DLD1 (cell line): ENCODE measurements around the gene NBDY.

Source experiments
- in situ Hi-C: cut with HindIII; loops from 2 replicates; pipeline ENCODE4 v1.10.0; 2017; ENCODE audit warnings: low sequenced_read_pairs

The NBDY gene

GRCh38 chrX:56784666-56785065 is 55.6 kb downstream of the NBDY start:
- in situ Hi-C loops: no loop called here

- in situ Hi-C loops: no loop called here
Measured at GRCh38 chrX:56785442-56785841, 56.4 kb downstream of the NBDY start.

- in situ Hi-C loops: no loop called here
Measured at GRCh38 chrX:56786889-56787733, 58.1 kb downstream of the NBDY start.

- in situ Hi-C loops: no loop called here
Measured at GRCh38 chrX:56787734-56788152, 58.7 kb downstream of the NBDY start.

GRCh38 chrX:56788229-56788628 is 59.2 kb downstream of the NBDY start:
- in situ Hi-C loops: no loop called here

GRCh38 chrX:56788717-56789122 is 59.7 kb downstream of the NBDY start:
- in situ Hi-C loops: no loop called here

- in situ Hi-C loops: no loop called here
Measured at GRCh38 chrX:56789518-56790070, 60.6 kb downstream of the NBDY start.

GRCh38 chrX:56790778-56791177 is 61.7 kb downstream of the NBDY start:
- in situ Hi-C loops: no loop called here

- in situ Hi-C loops: no loop called here
Measured at GRCh38 chrX:56791456-56791855, 62.4 kb downstream of the NBDY start.

- in situ Hi-C loops: no loop called here
Measured at GRCh38 chrX:56792270-56793111, 63.4 kb downstream of the NBDY start.

GRCh38 chrX:56793112-56793430 is 64.0 kb downstream of the NBDY start:
- in situ Hi-C loops: no loop called here

- in situ Hi-C loops: no loop called here
Measured at GRCh38 chrX:56793521-56794320, 64.7 kb downstream of the NBDY start.

GRCh38 chrX:56794404-56795230 is 65.6 kb downstream of the NBDY start:
- in situ Hi-C loops: no loop called here

- in situ Hi-C loops: no loop called here
Measured at GRCh38 chrX:56795309-56795868, 66.3 kb downstream of the NBDY start.

GRCh38 chrX:56796641-56797395 is 67.8 kb downstream of the NBDY start:
- in situ Hi-C loops: no loop called here

- in situ Hi-C loops: no loop called here
Measured at GRCh38 chrX:56797574-56798338, 68.7 kb downstream of the NBDY start.

GRCh38 chrX:56798339-56798711 is 69.3 kb downstream of the NBDY start:
- in situ Hi-C loops: no loop called here
